Astrocyte of the spinal cord (primary cell): ENCODE measurements around the gene SEPHS1.

Source experiments
- DNase-seq: peaks from one replicate; pipeline ENCODE4 v3.0.0; 2011; ENCODE audit warnings: low read depth, low spot score
- H3K4me3 ChIP-seq: 2 replicates; pipeline ENCODE4 v1.5.1; 2011; ENCODE audit warnings: low read depth, mild to moderate bottlenecking, low read length, moderate library complexity
- in situ Hi-C: cut with HindIII; loops from 2 replicates; pipeline ENCODE4 v1.10.0; 2017; ENCODE audit warnings: low sequenced_read_pairs
- TF ChIP-seq, protein P1 (sequence below): IDR thresholded peaks from 2 replicates; pipeline ENCODE4 v1.5.1; 2012; ENCODE audit warnings: low read depth, mild to moderate bottlenecking, low read length, inconsistent platforms

SEPHS1 gene

DNA sequence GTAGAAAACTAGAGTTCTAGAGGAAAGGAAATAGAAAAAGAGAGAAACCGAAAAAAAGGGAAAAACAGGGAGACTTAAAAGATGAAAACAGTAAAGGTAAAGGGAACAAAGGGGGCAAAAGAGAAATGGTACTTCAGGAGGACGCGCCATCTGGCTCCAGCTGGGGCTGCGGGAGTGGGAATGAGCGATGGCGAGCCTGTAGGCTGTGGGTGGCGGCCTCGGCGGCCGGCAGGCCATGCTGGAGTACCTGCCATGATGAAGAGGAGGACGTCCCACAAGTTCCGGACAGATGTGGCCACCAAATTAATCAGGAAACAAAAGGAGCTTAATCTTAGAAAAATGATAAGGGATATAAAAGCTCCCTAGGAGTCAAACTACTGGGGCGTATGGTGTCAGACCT is 26.5 kb downstream of the SEPHS1 start:
- TF ChIP-seq, protein P1, sequence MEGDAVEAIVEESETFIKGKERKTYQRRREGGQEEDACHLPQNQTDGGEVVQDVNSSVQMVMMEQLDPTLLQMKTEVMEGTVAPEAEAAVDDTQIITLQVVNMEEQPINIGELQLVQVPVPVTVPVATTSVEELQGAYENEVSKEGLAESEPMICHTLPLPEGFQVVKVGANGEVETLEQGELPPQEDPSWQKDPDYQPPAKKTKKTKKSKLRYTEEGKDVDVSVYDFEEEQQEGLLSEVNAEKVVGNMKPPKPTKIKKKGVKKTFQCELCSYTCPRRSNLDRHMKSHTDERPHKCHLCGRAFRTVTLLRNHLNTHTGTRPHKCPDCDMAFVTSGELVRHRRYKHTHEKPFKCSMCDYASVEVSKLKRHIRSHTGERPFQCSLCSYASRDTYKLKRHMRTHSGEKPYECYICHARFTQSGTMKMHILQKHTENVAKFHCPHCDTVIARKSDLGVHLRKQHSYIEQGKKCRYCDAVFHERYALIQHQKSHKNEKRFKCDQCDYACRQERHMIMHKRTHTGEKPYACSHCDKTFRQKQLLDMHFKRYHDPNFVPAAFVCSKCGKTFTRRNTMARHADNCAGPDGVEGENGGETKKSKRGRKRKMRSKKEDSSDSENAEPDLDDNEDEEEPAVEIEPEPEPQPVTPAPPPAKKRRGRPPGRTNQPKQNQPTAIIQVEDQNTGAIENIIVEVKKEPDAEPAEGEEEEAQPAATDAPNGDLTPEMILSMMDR, result no peak
- DNase-seq, result no peak
- in situ Hi-C loops, result no loop called here

DNA sequence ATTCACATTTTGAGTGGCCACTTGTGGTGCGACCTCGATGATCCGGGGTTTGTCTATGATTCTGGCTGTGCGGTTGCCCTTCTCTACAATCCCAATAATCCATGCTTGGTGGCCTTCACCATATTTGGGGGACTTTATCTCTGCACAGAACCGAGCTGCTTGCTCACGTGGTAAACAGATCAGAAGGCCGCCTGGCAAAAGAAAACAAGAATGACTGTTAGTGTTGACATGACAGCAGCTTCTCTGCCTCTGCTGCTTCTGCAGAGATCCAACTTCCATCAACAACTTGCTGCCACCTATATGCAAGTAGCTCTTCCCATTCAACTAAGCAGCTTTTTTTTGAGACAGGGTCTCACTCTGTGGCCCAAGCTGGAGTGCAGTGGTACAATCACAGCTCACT is 28.9 kb downstream of the SEPHS1 start:
- in situ Hi-C loops, result no loop called here
- TF ChIP-seq, protein P1, result no peak
- no peak for DNase-seq
- no peak overlapping the region for H3K4me3 ChIP-seq

More for the DNA sequence above, 26.5 kb downstream of the SEPHS1 start:
- no peak overlapping the region for H3K4me3 ChIP-seq

DNA sequence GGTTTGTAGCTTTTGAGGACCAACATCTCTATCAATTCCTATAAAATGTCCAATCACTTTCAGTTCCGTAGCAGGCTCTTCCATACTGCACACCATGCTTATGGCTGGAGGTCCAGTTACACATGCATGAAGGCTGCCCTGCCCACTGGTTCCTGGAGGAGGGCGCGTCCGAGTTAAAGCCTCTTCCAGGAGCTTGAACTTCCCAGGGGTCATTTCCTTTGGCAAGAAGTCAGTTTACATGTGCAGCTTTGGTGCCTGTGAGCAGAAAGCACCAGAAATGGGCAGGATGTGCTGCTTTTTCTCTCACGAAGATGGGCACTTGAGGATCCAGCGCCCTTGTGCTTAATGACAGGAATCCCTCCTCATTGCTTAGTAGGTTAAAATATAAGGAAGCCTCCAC is 30.6 kb downstream of the SEPHS1 start:
- TF ChIP-seq, protein P1, result no peak
- in situ Hi-C loops, result no loop called here
- no peak for DNase-seq
- H3K4me3 ChIP-seq, result no peak overlapping the region

DNA sequence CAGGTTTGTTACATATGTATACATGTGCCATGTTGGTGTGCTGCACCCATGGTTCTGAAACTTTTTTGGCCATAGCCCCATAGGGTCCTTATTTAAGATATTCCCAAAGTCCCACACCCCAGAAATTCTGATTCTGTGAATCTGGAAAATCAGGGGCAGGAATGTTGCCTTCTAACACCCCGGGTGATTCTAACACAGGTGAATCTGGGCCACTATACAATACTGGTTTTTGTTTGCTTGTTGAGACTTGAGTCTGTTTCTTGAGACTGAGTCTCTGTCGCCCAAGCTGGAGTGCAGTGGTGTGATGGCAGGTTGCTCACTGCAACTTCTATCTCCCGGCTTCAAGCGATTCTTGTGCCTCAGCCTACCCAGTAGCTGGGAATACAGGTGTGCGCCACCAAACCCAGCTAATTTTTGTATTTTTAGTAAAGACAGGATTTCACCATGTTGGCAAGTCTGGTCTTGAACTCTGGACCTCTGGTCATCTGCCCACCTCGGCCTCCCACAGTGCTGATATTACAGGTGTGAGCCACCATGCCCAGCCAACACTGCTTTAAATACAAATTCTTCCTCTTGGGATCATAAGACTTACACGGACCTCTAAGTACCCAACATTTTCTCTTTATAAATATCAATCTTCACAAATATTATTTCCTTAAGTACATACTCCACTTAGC is 31.3 kb downstream of the SEPHS1 start:
- no peak for DNase-seq
- H3K4me3 ChIP-seq, result no peak overlapping the region
- in situ Hi-C loops, result no loop called here
- TF ChIP-seq, protein P1, result no peak

DNA sequence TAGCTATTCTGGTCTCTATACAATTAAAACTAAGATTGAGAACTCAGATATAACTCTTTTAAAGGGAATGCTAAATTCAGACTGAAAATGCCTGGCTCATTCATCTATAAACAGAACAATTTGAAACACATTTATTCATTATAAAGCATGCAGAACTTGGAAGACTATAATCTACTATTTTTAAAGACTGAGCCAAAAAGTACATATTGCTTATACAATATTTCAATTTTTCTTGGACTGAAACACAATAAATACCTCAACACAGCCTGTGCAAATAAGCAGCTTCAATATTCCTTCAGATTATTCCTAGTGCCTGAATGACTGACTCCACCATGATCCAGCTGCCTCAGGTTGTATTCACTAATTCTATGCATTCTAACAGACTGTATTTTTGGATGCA is 32.7 kb downstream of the SEPHS1 start:
- TF ChIP-seq, protein P1, result no peak
- DNase-seq, result no peak
- H3K4me3 ChIP-seq, result no peak overlapping the region
- in situ Hi-C loops, result no loop called here

DNA sequence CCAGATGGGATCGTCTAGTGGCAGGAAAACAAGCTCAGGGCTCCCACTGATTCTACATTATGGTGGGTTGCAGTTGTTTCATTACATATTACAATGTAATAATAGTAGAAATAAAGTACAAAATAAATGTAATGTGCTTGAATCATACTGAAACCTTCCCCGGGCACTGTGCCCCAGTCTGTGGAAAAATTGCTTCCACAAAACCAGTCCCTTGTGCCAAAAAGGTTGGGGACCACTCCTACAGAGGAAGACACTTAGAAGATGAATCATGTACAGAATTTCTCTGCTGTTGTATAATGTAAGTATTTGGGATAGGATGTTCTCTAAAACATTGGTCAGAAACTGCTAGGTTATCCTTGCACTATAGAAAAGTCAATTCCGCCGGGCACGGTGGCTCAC is 36.9 kb downstream of the SEPHS1 start:
- in situ Hi-C loops, result no loop called here
- TF ChIP-seq, protein P1, result no peak
- DNase-seq, result no peak
- no peak overlapping the region for H3K4me3 ChIP-seq
